Lower leg skin (tissue), 4 donors: ENCODE data around the gene ELMOD1. TPM values are rescaled to one million over a fixed set of nuclear protein-coding genes. Genes with fewer than 3 reads are reported as not detected.
"Not testable (repeated sequence)": the region's sequence is repeated elsewhere in the genome, so short reads cannot be mapped to it uniquely, and the experiment has no call there.

Experiments
- DNase-seq, 2 donors: peaks; one replicate each; pipeline ENCODE4 v3.0.0-alpha.2; 2019; ENCODE audit warnings: low spot score in 2 of 2
- H3K4me3 ChIP-seq: fragments of 200-600 bp; sonication (generic); 2 replicates; pipeline ENCODE4 v1.5.1; 2017; ENCODE audit warnings: mild to moderate bottlenecking, low read depth; ENCODE audit not compliant: poor library complexity, severe bottlenecking
- CTCF ChIP-seq, 3 donors: fragments of 450-650 bp; IDR thresholded peaks; one replicate each; pipeline ENCODE4 v1.5.1; 2016; ENCODE audit warnings: antibody characterized with exemption in 3 of 3, mild to moderate bottlenecking in 3 of 3, moderate library complexity in 2 of 3
- POLR2A ChIP-seq, 2 donors: fragments of 450-650 bp; IDR thresholded peaks; one replicate each; pipeline ENCODE4 v1.6.1; 2016 to 2017; ENCODE audit warnings: antibody characterized with exemption in 2 of 2, mild to moderate bottlenecking in 1 of 2, moderate library complexity in 1 of 2
- whole genome bisulfite sequencing, 2 donors: methylation state at CpG; one replicate each; pipeline ENCODE4 v1.1.5; 2018; 5-methylcytosine and 5-hydroxymethylcytosine counted together
- intact Hi-C: fragments of 100-400 bp; cut with DNase I; formaldehyde crosslinking; loops from one replicate; pipeline ENCODE4 v1.15.0; 2023; ENCODE audit warnings: low total_unique reads
- total RNA-seq, 4 donors: library from RNA; depleted of rRNA; stranded (reverse); fragments of >200 nt; gene quantifications; one replicate each; pipeline ENCODE4 v1.1.0, GENCODE V29; 2016

ELMOD1 gene
- total RNA-seq, 4 donors from 2014 or later: 48.2 to 164 (median 72.3) TPM

- TF ChIP-seq CTCF (IDR thresholded peaks at IDR 0.05) (no peak), POLR2A (IDR thresholded peaks at IDR 0.05) (no peak)
- peak; percentile 73 to 95 for DNase-seq
- peak within 1 kb of the TSS; percentile 71 for H3K4me3 ChIP-seq
- WGBS, 2 donors: 0 to 1% methylated on average over 25 to 32 of the region's 32 CpGs
- intact Hi-C loops: loop anchor here (10.0 kb wide), 1 partner anchor 329 kb away; no protein-coding TSS in a partner anchor
Measured at GRCh38 chr11:107565219-107565937, 25.6 kb upstream of the ELMOD1 start, which contains the start of gene ALKBH8. Gene ALKBH8, minus strand, starts transcription at chr11:107565735. Its CDS starts 4,842 bp downstream, at chr11:107560893.

GRCh38 chr11:107565955-107566501 lies 24.9 kb upstream of the ELMOD1 start:
- intact Hi-C loops: loop anchor here (10.0 kb wide), 1 partner anchor 329 kb away; no protein-coding TSS in a partner anchor
- 61 to 65% methylated on average over 9 of the region's 9 CpGs for WGBS, 2 donors
- DNase-seq: not testable (repeated sequence)
- peak overlapping the region; percentile 71 for H3K4me3 ChIP-seq

GRCh38 chr11:107566569-107566968 lies 24.4 kb upstream of the ELMOD1 start:
- intact Hi-C loops: loop anchor here (10.0 kb wide), 1 partner anchor 328 kb away; no protein-coding TSS in a partner anchor
- H3K4me3 ChIP-seq: no peak overlapping the region
- TF ChIP-seq CTCF (IDR thresholded peaks at IDR 0.05): no peak
- no peak for TF ChIP-seq POLR2A (IDR thresholded peaks at IDR 0.05)
- WGBS, 2 donors: 88 to 92% methylated on average over 2 of the region's 2 CpGs
- DNase-seq: no peak

GRCh38 chr11:107567739-107568335 lies 23.1 kb upstream of the ELMOD1 start:
- H3K4me3 ChIP-seq: no peak overlapping the region
- WGBS, 2 donors: 66 to 72% methylated on average over 5 of the region's 5 CpGs
- DNase-seq: no peak
- intact Hi-C loops: loop anchor here (10.0 kb wide), 1 partner anchor 327 kb away; no protein-coding TSS in a partner anchor
- TF ChIP-seq CTCF (IDR thresholded peaks at IDR 0.05) (no peak), POLR2A (IDR thresholded peaks at IDR 0.05) (no peak)

- WGBS, 2 donors: 89 to 90% methylated on average over 7 to 12 of the region's 12 CpGs
- intact Hi-C loops: no loop called here
- TF ChIP-seq POLR2A (IDR thresholded peaks at IDR 0.05): no peak
- no peak for TF ChIP-seq CTCF (IDR thresholded peaks at IDR 0.05)
- no peak overlapping the region for H3K4me3 ChIP-seq
- no peak for DNase-seq
Measured at GRCh38 chr11:107570015-107570414, 20.9 kb upstream of the ELMOD1 start.

GRCh38 chr11:107573438-107573837 lies 17.5 kb upstream of the ELMOD1 start:
- H3K4me3 ChIP-seq: no peak overlapping the region
- TF ChIP-seq CTCF (IDR thresholded peaks at IDR 0.05): no peak
- no peak for TF ChIP-seq POLR2A (IDR thresholded peaks at IDR 0.05)

GRCh38 chr11:107576497-107577345 lies 14.2 kb upstream of the ELMOD1 start:
- H3K4me3 ChIP-seq, intact Hi-C loops: not testable (repeated sequence)
- DNase-seq: peak in 1 of 2 donors; percentile 27
- 25 to 32% methylated on average over 2 of the region's 2 CpGs for WGBS, 2 donors

More at GRCh38 chr11:107573438-107573837, 17.5 kb upstream of the ELMOD1 start:
- WGBS, 2 donors: 68 to 75% methylated on average over 1 of the region's 1 CpG
- no peak for DNase-seq
- intact Hi-C loops: no loop called here
